Measurements from ENCODE around the gene CYP1A2. TPM values are rescaled to one million over a fixed set of nuclear protein-coding genes. Genes with fewer than 3 reads are reported as not detected.

Gene CYP1A2
- total and polyA plus RNA-seq, 2 donors (not counting 1 experiment from before 2014, with no cell fraction given) = not detected

GRCh38 chr15:74773329-74773728 lies 24.7 kb downstream of the CYP1A2 start:
- ATAC-seq (ENCODE audit: low read depth) (no peak), DNase-seq (no peak)
- H3K27ac ChIP-seq (ENCODE audit: low read length in 2 of 2) = peak overlapping the region; percentile 25 to 99
- H3K27me3 ChIP-seq (replicated peaks in 1 of 4; ENCODE audit: control extremely low read depth in 1 of 4, control insufficient read depth in 3 of 4, insufficient read depth in 4 of 4, low read length in 3 of 4) = no peaks in the 10 kb centered on the region
- H3K9ac ChIP-seq (ENCODE audit: low read length) = no peak overlapping the region
- TF ChIP-seq EZH2 (IDR thresholded peaks at IDR 0.05; ENCODE audit: borderline replicate concordance, insufficient read depth, low read depth, low read length, poor library complexity, severe bottlenecking) = no peak
- TF ChIP-seq CTCF (IDR thresholded peaks at IDR 0.05) = no peak
- no peak overlapping the region for H3K4me3 ChIP-seq (ENCODE audit: control extremely low read depth in 1 of 5, extremely low read depth in 1 of 5, insufficient read depth in 1 of 5, low read depth in 2 of 5, low read length in 4 of 5)
- intact Hi-C loops (cut with micrococcal nuclease) = no loop called here
- H3K9me3 Mint-ChIP-seq (ENCODE audit: insufficient read depth) = no peaks in the 10 kb centered on the region
- H3K4me3 Mint-ChIP-seq = peak overlapping the region; percentile 49
- H3K4me2 ChIP-seq (replicated peaks; ENCODE audit: low read depth, low read length, poor library complexity, severe bottlenecking) = peak overlapping the region; percentile 74
- no peaks in the 10 kb centered on the region for H3K27me3 Mint-ChIP-seq
- H3K36me3 ChIP-seq (replicated peaks in 1 of 2; ENCODE audit: control extremely low read depth in 1 of 2, control insufficient read depth in 1 of 2, extremely low read depth in 1 of 2, insufficient read depth in 2 of 2, low read length in 1 of 2) = no peaks in the 10 kb centered on the region
- 88% methylated on average over 5 of the region's 5 CpGs for WGBS (ENCODE audit: insufficient coverage)
- no peak overlapping the region for H2AFZ ChIP-seq (ENCODE audit: insufficient read depth, low read depth, low read length, poor library complexity, severe bottlenecking)
- peak overlapping the region; percentile 78 for H3K27ac Mint-ChIP-seq
- POLR2A ChIA-PET = interaction anchor here (0.6 to 15.2 kb wide), 5 partner anchors 11 to 143 kb away, joined by 3 to 572 read pairs (median 6); no protein-coding TSS in a partner anchor
- no peaks in the 10 kb centered on the region for H3K9me3 ChIP-seq (ENCODE audit: control extremely low read depth in 1 of 3, control insufficient read depth in 2 of 3, insufficient read depth in 1 of 3, low read length in 2 of 3)
- H4K20me1 ChIP-seq (ENCODE audit: control insufficient read depth, insufficient read depth, low read length, poor library complexity, severe bottlenecking) = no peaks in the 10 kb centered on the region
- H3K79me2 ChIP-seq (ENCODE audit: control insufficient read depth, insufficient read depth, low read length) = peaks cover 77% of the 10 kb centered on the region
- CTCF ChIA-PET = interaction anchor here (7.1 to 29.7 kb wide), 5 partner anchors 21 to 177 kb away, joined by 87 to 2548 read pairs (median 108); partner anchors contain the start of genes CSK, LMAN1L and ULK3
- H3K4me1 ChIP-seq (ENCODE audit: control insufficient read depth in 2 of 2, insufficient read depth in 2 of 2, low read length in 2 of 2) = peaks cover 78 to 86% of the 10 kb centered on the region in 2 donors
- H3K4me1 Mint-ChIP-seq = peaks cover 79% of the 10 kb centered on the region

GRCh38 chr15:74773731-74774252 lies 25.1 kb downstream of the CYP1A2 start:
- peaks cover 80% of the 10 kb centered on the region for H3K4me1 Mint-ChIP-seq
- ATAC-seq (ENCODE audit: low read depth) (no peak), DNase-seq (no peak)
- peaks cover 80 to 87% of the 10 kb centered on the region in 2 donors for H3K4me1 ChIP-seq (ENCODE audit: control insufficient read depth in 2 of 2, insufficient read depth in 2 of 2, low read length in 2 of 2)
- no peaks in the 10 kb centered on the region for H4K20me1 ChIP-seq (ENCODE audit: control insufficient read depth, insufficient read depth, low read length, poor library complexity, severe bottlenecking)
- H3K27ac Mint-ChIP-seq = peak overlapping the region; percentile 78
- H3K4me2 ChIP-seq (replicated peaks; ENCODE audit: low read depth, low read length, poor library complexity, severe bottlenecking) = peak overlapping the region; percentile 74
- TF ChIP-seq CTCF (IDR thresholded peaks at IDR 0.05) (no peak), EZH2 (IDR thresholded peaks at IDR 0.05; ENCODE audit: borderline replicate concordance, insufficient read depth, low read depth, low read length, poor library complexity, severe bottlenecking) (no peak)
- peak overlapping the region; percentile 49 for H3K4me3 Mint-ChIP-seq
- intact Hi-C loops (cut with micrococcal nuclease) = no loop called here
- H3K4me3 ChIP-seq (ENCODE audit: control extremely low read depth in 1 of 5, extremely low read depth in 1 of 5, insufficient read depth in 1 of 5, low read depth in 2 of 5, low read length in 4 of 5) = no peak overlapping the region
- H3K27ac ChIP-seq (ENCODE audit: low read length in 2 of 2) = peak overlapping the region; percentile 25 to 99
- H3K9me3 Mint-ChIP-seq (ENCODE audit: insufficient read depth) = no peaks in the 10 kb centered on the region
- H2AFZ ChIP-seq (ENCODE audit: insufficient read depth, low read depth, low read length, poor library complexity, severe bottlenecking) = no peak overlapping the region
- no peak overlapping the region for H3K9ac ChIP-seq (ENCODE audit: low read length)
- no peaks in the 10 kb centered on the region for H3K36me3 ChIP-seq (replicated peaks in 1 of 2; ENCODE audit: control extremely low read depth in 1 of 2, control insufficient read depth in 1 of 2, extremely low read depth in 1 of 2, insufficient read depth in 2 of 2, low read length in 1 of 2)
- H3K79me2 ChIP-seq (ENCODE audit: control insufficient read depth, insufficient read depth, low read length) = peaks cover 78% of the 10 kb centered on the region
- POLR2A ChIA-PET = interaction anchor here (0.6 to 15.2 kb wide), 7 partner anchors 10 to 143 kb away, joined by 3 to 572 read pairs (median 6); no protein-coding TSS in a partner anchor
- no peaks in the 10 kb centered on the region for H3K9me3 ChIP-seq (ENCODE audit: control extremely low read depth in 1 of 3, control insufficient read depth in 2 of 3, insufficient read depth in 1 of 3, low read length in 2 of 3)
- no peaks in the 10 kb centered on the region for H3K27me3 ChIP-seq (replicated peaks in 1 of 4; ENCODE audit: control extremely low read depth in 1 of 4, control insufficient read depth in 3 of 4, insufficient read depth in 4 of 4, low read length in 3 of 4)
- CTCF ChIA-PET = interaction anchor here (0.6 to 29.7 kb wide), 6 partner anchors 21 to 284 kb away, joined by 3 to 2548 read pairs (median 103); partner anchors contain the start of genes CSK, LMAN1L and ULK3
- WGBS (ENCODE audit: insufficient coverage) = 85% methylated on average over 3 of the region's 5 CpGs
- no peaks in the 10 kb centered on the region for H3K27me3 Mint-ChIP-seq
